CD14-positive monocyte (primary cell): ENCODE data around the gene CENPM. TPM values are rescaled to one million over a fixed set of nuclear protein-coding genes. Genes with fewer than 3 reads are reported as not detected.

Experiments
- DNase-seq, 3 donors: peaks; one replicate each; pipeline ENCODE4 v3.0.0-alpha.2; 2011 to 2022
- H2AFZ ChIP-seq: 2 replicates; pipeline ENCODE4 v1.6.0; 2012; ENCODE audit warnings: mild to moderate bottlenecking, low read depth, low read length, inconsistent platforms; ENCODE audit not compliant: insufficient read depth, poor library complexity, severe bottlenecking
- H3K27ac ChIP-seq, 2 donors: 1 replicate in 1 of 2; 2 replicates in 1 of 2; pipeline ENCODE4 v1.5.1; 2012 to 2013; ENCODE audit warnings: low read length in 2 of 2, control low read depth in 1 of 2, inconsistent platforms in 1 of 2, low read depth in 1 of 2, mild to moderate bottlenecking in 1 of 2
- H3K27me3 ChIP-seq, 2 donors: one replicate each; pipeline versions ENCODE4 v1.6.0 to v1.6.1; 2011 to 2013; ENCODE audit warnings: low read length in 2 of 2; ENCODE audit not compliant: control insufficient read depth in 2 of 2, insufficient read depth in 2 of 2
- H3K36me3 ChIP-seq, 2 donors: replicated peaks in 1 of 2; 1 replicate in 1 of 2; 2 replicates in 1 of 2; pipeline versions ENCODE4 v1.5.1 to v1.6.1; 2012 to 2013; ENCODE audit warnings: low read length in 2 of 2, control low read depth in 1 of 2, inconsistent platforms in 1 of 2, mild to moderate bottlenecking in 1 of 2; ENCODE audit not compliant: insufficient read depth in 2 of 2, control insufficient read depth in 1 of 2
- H3K4me1 ChIP-seq, 2 donors: 1 replicate in 1 of 2; 2 replicates in 1 of 2; pipeline versions ENCODE4 v1.5.1 to v1.6.1; 2012 to 2013; ENCODE audit warnings: low read length in 2 of 2, control low read depth in 1 of 2, inconsistent platforms in 1 of 2, mild to moderate bottlenecking in 1 of 2, moderate library complexity in 1 of 2; ENCODE audit not compliant: insufficient read depth in 2 of 2, control insufficient read depth in 1 of 2
- H3K4me2 ChIP-seq: replicated peaks from 2 replicates; pipeline ENCODE3; 2012; ENCODE audit warnings: low read length, moderate library complexity, mild to moderate bottlenecking; ENCODE audit not compliant: poor library complexity, severe bottlenecking; ENCODE audit errors: extremely low read depth
- H3K4me3 ChIP-seq, 3 experiments: fragments of 200-600 bp in 1 of 3; sonication (generic) in 1 of 3; replicated peaks in 1 of 3; 1 replicate in 2 of 3; 2 replicates in 1 of 3; pipeline ENCODE4 v1.5.1; 2011 to 2013; ENCODE audit warnings: low read length in 3 of 3, mild to moderate bottlenecking in 3 of 3, control low read depth in 2 of 3, low read depth in 2 of 3, inconsistent platforms in 1 of 3, moderate library complexity in 1 of 3
- H3K79me2 ChIP-seq: 2 replicates; pipeline ENCODE4 v1.6.0; 2012; ENCODE audit warnings: mild to moderate bottlenecking, control low read depth, inconsistent platforms, low read length, moderate library complexity; ENCODE audit not compliant: insufficient read depth
- H3K9ac ChIP-seq: 2 replicates; pipeline ENCODE4 v1.6.0; 2017; ENCODE audit warnings: low read length, mild to moderate bottlenecking; ENCODE audit not compliant: insufficient read depth, poor library complexity, severe bottlenecking
- H3K9me3 ChIP-seq, 2 donors: replicated peaks in 1 of 2; 1 replicate in 1 of 2; 2 replicates in 1 of 2; pipeline versions ENCODE4 v1.5.1 to v1.6.1; 2012 to 2013; ENCODE audit warnings: low read length in 2 of 2, control low read depth in 1 of 2; ENCODE audit not compliant: control insufficient read depth in 1 of 2, insufficient read depth in 1 of 2
- H4K20me1 ChIP-seq: 2 replicates; pipeline ENCODE4 v1.6.0; 2012; ENCODE audit warnings: mild to moderate bottlenecking, low read length, control low read depth, moderate library complexity; ENCODE audit not compliant: insufficient read depth
- H3K27ac Mint-ChIP-seq, 7 donors: one replicate each; pipeline ENCODE4 v1.8.0; 2020; ENCODE audit warnings: mild to moderate bottlenecking in 7 of 7, mixed read lengths in 7 of 7, moderate library complexity in 6 of 7, inconsistent platforms in 2 of 7
- H3K27me3 Mint-ChIP-seq, 3 donors: one replicate each; pipeline ENCODE4 v1.8.0; 2021 to 2022; ENCODE audit warnings: low read depth in 3 of 3, mild to moderate bottlenecking in 3 of 3, mixed read lengths in 3 of 3, moderate library complexity in 3 of 3, inconsistent platforms in 1 of 3
- H3K36me3 Mint-ChIP-seq, 2 donors: one replicate each; pipeline ENCODE4 v1.8.0; 2020; ENCODE audit warnings: mixed read lengths in 2 of 2, inconsistent platforms in 1 of 2, mild to moderate bottlenecking in 1 of 2
- H3K4me1 Mint-ChIP-seq: one replicate; pipeline ENCODE4 v1.8.0; 2020; ENCODE audit warnings: mild to moderate bottlenecking, mixed read lengths
- H3K4me3 Mint-ChIP-seq, 2 donors: one replicate each; pipeline ENCODE4 v1.8.0; 2020; ENCODE audit warnings: mild to moderate bottlenecking in 2 of 2, mixed read lengths in 2 of 2, moderate library complexity in 1 of 2
- H3K9me3 Mint-ChIP-seq, 7 donors: one replicate each; pipeline ENCODE4 v1.8.0; 2020 to 2022; ENCODE audit warnings: mixed read lengths in 7 of 7, mild to moderate bottlenecking in 6 of 7, moderate library complexity in 6 of 7, inconsistent platforms in 2 of 7
- CTCF ChIP-seq: fragments of 200-600 bp; IDR thresholded peaks from one replicate; pipeline ENCODE4 v1.8.0; 2022; ENCODE audit warnings: antibody characterized with exemption, mild to moderate bottlenecking
- WGBS: methylation state at CpG from one replicate; pipeline ENCODE4 v1.1.5; 2013; ENCODE audit warnings: missing lambda C conversion rate; ENCODE audit not compliant: insufficient coverage; 5-methylcytosine and 5-hydroxymethylcytosine counted together
- intact Hi-C, 2 donors: fragments of 100-400 bp; cut with micrococcal nuclease; formaldehyde crosslinking; loops; one replicate each; pipeline versions ENCODE4 v1.15.0 to v1.15.1; 2023
- polyA plus RNA-seq, 3 donors: library from polyadenylated mRNA; depleted of rRNA in 1 of 3; unstranded in 2 of 3; stranded (reverse) in 1 of 3; fragments of 300-500 nt in 2 of 3; fragments of >200 nt in 1 of 3; fragmentation: Illumina TruSeq in 2 of 3; gene quantifications; 1 replicate in 2 of 3; 2 replicates in 1 of 3; pipeline ENCODE4 v1.2.3, GENCODE V29; 2012 to 2021

Gene CENPM
- polyA plus RNA-seq, 3 donors = 0.20 TPM; not detected in 2

- H3K79me2 ChIP-seq = no peaks in the 10 kb centered on the region
- no peaks in the 10 kb centered on the region for H3K4me1 ChIP-seq
- Mint-ChIP-seq H3K4me3 (no peak overlapping the region), H3K36me3 (peaks cover 9 to 37% of the 10 kb centered on the region in 2 donors), H3K9me3 (peaks cover 0 to 6% (median 2%) of the 10 kb centered on the region in 7 donors), H3K27me3 (peaks cover 0 to 6% (median 2%) of the 10 kb centered on the region in 3 donors), H3K27ac (peak overlapping the region in 1 of 7 donors; percentile 1), H3K4me1 (peaks cover 3% of the 10 kb centered on the region)
- intact Hi-C loops = no loop called here
- peaks cover 7 to 15% of the 10 kb centered on the region in 2 donors for H3K36me3 ChIP-seq
- H2AFZ ChIP-seq = no peak overlapping the region
- no peak for DNase-seq
- no peak overlapping the region for H3K4me3 ChIP-seq
- no peaks in the 10 kb centered on the region for H3K9me3 ChIP-seq
- WGBS = 98% methylated on average over 9 of the region's 17 CpGs
- no peak overlapping the region for H3K4me2 ChIP-seq
- no peak for TF ChIP-seq CTCF
- H4K20me1 ChIP-seq = no peaks in the 10 kb centered on the region
- no peak overlapping the region for H3K27ac ChIP-seq
- no peaks in the 10 kb centered on the region for H3K27me3 ChIP-seq
- H3K9ac ChIP-seq = no peak overlapping the region
Observed at GRCh38 chr22:41934284-41935014, 12.5 kb downstream of the CENPM start.

DNA sequence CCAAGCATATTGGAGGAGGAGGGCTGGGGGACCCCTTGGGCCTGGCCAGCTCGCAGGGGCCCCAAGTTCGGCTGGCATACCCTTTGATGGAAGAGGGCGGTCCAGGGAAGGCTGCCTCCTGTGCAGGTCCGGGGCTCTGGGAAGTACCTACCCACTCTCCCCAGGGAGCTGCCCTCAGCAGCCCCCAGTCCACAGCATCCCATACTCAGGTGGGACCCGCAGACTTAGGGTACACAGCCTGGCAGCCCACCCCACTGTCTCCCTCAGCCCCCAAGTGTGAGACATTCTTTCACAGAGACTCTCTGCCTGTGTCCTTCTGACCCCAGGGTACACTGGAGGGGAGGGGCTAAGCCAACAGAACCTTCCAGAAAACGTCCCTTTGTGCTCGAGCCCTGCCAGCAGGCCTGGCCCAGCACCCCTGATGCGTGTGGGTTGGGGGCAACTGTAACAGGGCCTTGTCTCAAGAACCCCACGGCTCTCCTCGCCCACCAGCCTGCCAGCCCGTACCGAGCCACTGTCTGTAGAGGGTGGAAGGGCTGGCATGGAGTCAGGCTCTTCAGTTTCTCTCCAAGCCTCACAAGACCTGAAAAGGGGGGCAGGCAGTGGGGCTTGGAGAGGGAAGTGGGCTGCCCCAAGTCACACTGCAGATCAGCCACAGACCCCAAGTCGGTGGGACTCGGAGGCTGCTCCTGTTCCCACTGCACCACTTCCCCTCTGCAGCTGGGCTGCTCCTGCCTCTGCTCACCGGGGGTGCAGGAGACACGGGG lies 13.4 kb downstream of the CENPM start:
- Histone ChIP-seq H3K9me3 (no peaks in the 10 kb centered on the region), H2AFZ (peak overlapping the region; percentile 46), H3K36me3 (peaks cover 2 to 10% of the 10 kb centered on the region in 2 donors), H4K20me1 (no peaks in the 10 kb centered on the region), H3K27me3 (no peaks in the 10 kb centered on the region), H3K4me3 (no peak overlapping the region), H3K4me2 (no peak overlapping the region), H3K27ac (no peak overlapping the region), H3K9ac (no peak overlapping the region), H3K79me2 (no peaks in the 10 kb centered on the region), H3K4me1 (no peaks in the 10 kb centered on the region)
- Mint-ChIP-seq H3K9me3 (peaks cover 0 to 7% (median 3%) of the 10 kb centered on the region in 7 donors), H3K4me3 (no peak overlapping the region), H3K27me3 (peaks cover 0 to 9% (median 6%) of the 10 kb centered on the region in 3 donors), H3K36me3 (peaks cover 9 to 29% of the 10 kb centered on the region in 2 donors), H3K27ac (no peak overlapping the region), H3K4me1 (peaks cover 3% of the 10 kb centered on the region)
- intact Hi-C loops = no loop called here
- 51% methylated on average over 15 of the region's 16 CpGs for WGBS
- DNase-seq = no peak
- TF ChIP-seq CTCF = no peak
